Right cardiac atrium (tissue), 5 donors: Measurements from ENCODE around the gene ANP32B. TPM values are rescaled to one million over a fixed set of nuclear protein-coding genes. Genes with fewer than 3 reads are reported as not detected.

ENCODE experiments used
- ATAC-seq, 2 donors: fragments of 200-7000 bp; cut with Tn5 transposase; one replicate each; pipeline versions ENCODE4 v1.8.0 to v1.9.1; 2020; ENCODE audit warnings: moderate library complexity in 2 of 2, mild to moderate bottlenecking in 1 of 2
- DNase-seq, 3 donors: peaks; one replicate each; pipeline ENCODE4 v3.0.0-alpha.2; 2020
- H3K27ac ChIP-seq: one replicate; pipeline ENCODE4 v1.5.1; 2013; ENCODE audit warnings: mild to moderate bottlenecking, low read length, control low read depth, moderate library complexity
- H3K27me3 ChIP-seq: one replicate; pipeline ENCODE4 v1.6.1; 2013; ENCODE audit not compliant: control insufficient read depth, insufficient read depth
- H3K4me1 ChIP-seq: one replicate; pipeline ENCODE4 v1.6.1; 2013; ENCODE audit warnings: low read length; ENCODE audit not compliant: control insufficient read depth, insufficient read depth
- H3K4me3 ChIP-seq: one replicate; pipeline ENCODE4 v1.5.1; 2013; ENCODE audit warnings: low read length, control low read depth
- H3K9me3 ChIP-seq: one replicate; pipeline ENCODE4 v1.6.1; 2013; ENCODE audit warnings: low read length; ENCODE audit not compliant: control insufficient read depth
- WGBS: extraction: QIAGEN DNeasy Blood & Tissue Kit; methylation state at CpG from one replicate; pipeline ENCODE4 v1.1.7; 2013; 5-methylcytosine and 5-hydroxymethylcytosine counted together
- intact Hi-C, 4 donors: fragments of 100-400 bp; cut with DNase I; formaldehyde crosslinking; loops; one replicate each; pipeline versions ENCODE4 v1.11.0 to v1.14.0; 2022 to 2023
- long read RNA-seq, 4 donors: library from polyadenylated mRNA; unstranded; transcript quantifications; one replicate each; pipeline ENCODE4 v2.0.0, GENCODE V29; 2020 to 2021
- polyA plus RNA-seq: library from polyadenylated mRNA; stranded (reverse); fragments of 200-250 nt; gene quantifications from one replicate; pipeline ENCODE4 v1.2.3, GENCODE V29; 2013
- total RNA-seq, 4 donors: library from RNA; stranded (reverse); fragmentation: NEBNext Ultra II Directional; extraction: Animal tissue kit (Norgen Biotek cat#: 25700); gene quantifications; one replicate each; pipeline ENCODE4 v1.2.1, GENCODE V29; 2021
- donor health status: healthy with polysubstance abuse.
- donor health status: DM: no; HTN: yes; CAD: no.
- donor health status: DM: no; HTN: no; CAD: no.
- donor health status: DM: no; HTN: yes; CAD: no; lungs with severe emphysema.
- donor health status: DM: yes; HTN: yes; CAD: no.

The ANP32B gene
- total RNA-seq (10 to 100 TPM; 60.4 to 74.5 (median 68.7) TPM), polyA plus RNA-seq (61.5 TPM)
- long read RNA-seq, donor 1, transcript ANP32B-201 (7 exons, 1,463 nt) = major isoform, 94 of 101 reads
- long read RNA-seq, donor 1, partial matches to known transcripts = 2 of 101 reads
- long read RNA-seq, donor 1, other reads (novel, unspliced or antisense) = 5 of 101 reads
- long read RNA-seq, donor 2, transcript ANP32B-201 (7 exons, 1,463 nt) = major isoform, 59 of 59 reads
- long read RNA-seq, donor 2, partial matches to known transcripts = 0 of 59 reads
- long read RNA-seq, donor 2, other reads (novel, unspliced or antisense) = 0 of 59 reads
- long read RNA-seq, donor 3, transcript ANP32B-201 (7 exons, 1,463 nt) = major isoform, 191 of 216 reads
- long read RNA-seq, donor 3, partial matches to known transcripts = 4 of 216 reads
- long read RNA-seq, donor 3, other reads (novel, unspliced or antisense) = 21 of 216 reads
- long read RNA-seq, donor 4, transcript ANP32B-201 (7 exons, 1,463 nt) = major isoform, 79 of 83 reads
- long read RNA-seq, donor 4, partial matches to known transcripts = 0 of 83 reads
- long read RNA-seq, donor 4, other reads (novel, unspliced or antisense) = 4 of 83 reads

- peak within 1 kb of the TSS; percentile 97 for H3K27ac ChIP-seq
- peak; percentile 93 to 97 (median 97) for DNase-seq
- under 1% methylated on average over 105 of the region's 105 CpGs for WGBS
- peak; percentile 94 for ATAC-seq
- peaks cover 2% of the 10 kb centered on the region for H3K4me1 ChIP-seq
- H3K4me3 ChIP-seq = peak within 1 kb of the TSS; percentile 93
- no peaks in the 10 kb centered on the region for H3K9me3 ChIP-seq
- H3K27me3 ChIP-seq = no peaks in the 10 kb centered on the region
- intact Hi-C loops = loop anchor here in 3 of 4 donors (5.0 to 10.0 kb wide), 4 partner anchors 49 to 61 kb away; partner anchors contain the start of gene TRMO (in 3 of the 3)
Measured at GRCh38 chr9:97982683-97983588, at the start of gene ANP32B. ANP32B (plus strand) TSS chr9:97983341; CDS start chr9:97983556, 215 bp downstream.

DNA sequence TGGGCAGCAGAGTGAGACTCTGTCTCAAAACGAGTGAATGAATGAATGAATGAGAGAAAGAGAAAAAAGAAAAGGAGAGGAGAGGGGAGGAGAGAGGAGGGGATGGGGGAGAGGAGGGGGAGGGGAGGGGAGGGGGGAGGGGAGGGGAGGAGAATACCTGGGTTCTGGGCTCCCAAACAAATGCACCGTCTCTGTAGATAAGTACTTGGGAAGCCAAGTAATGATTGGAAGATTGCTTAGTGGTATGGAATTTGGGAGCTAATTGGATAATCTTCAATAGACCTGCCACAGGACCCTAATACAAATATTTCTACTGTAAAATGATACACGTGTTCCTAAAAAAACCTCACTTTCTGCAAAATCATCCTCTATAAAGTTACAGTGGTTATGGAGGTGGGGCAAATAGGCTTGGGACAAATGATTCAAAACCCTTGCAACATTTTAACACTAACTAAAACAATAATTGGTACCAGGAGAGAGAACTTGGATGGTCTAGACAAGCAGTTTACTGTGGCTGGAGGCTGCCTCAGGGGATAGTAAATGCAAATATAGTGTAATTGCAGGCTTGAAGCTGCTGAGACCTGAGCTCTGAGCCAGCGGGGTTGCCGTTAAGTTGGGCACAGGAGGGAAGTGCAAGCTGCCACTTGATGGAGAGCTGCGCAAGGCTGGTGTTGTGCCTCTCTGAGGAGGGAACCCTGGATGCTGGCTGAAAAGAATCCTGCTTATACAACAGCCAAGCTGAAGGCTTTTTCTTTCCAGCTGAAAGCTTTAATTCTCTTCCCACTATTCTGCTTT is 48.6 kb upstream of the ANP32B start:
- 27% methylated on average over 6 of the region's 6 CpGs for WGBS
- no peak for ATAC-seq
- Histone ChIP-seq H3K27ac (no peak overlapping the region), H3K4me3 (no peak overlapping the region), H3K9me3 (no peaks in the 10 kb centered on the region), H3K27me3 (peaks cover 6% of the 10 kb centered on the region), H3K4me1 (no peaks in the 10 kb centered on the region)
- intact Hi-C loops = no loop called here
- DNase-seq = no peak

DNA sequence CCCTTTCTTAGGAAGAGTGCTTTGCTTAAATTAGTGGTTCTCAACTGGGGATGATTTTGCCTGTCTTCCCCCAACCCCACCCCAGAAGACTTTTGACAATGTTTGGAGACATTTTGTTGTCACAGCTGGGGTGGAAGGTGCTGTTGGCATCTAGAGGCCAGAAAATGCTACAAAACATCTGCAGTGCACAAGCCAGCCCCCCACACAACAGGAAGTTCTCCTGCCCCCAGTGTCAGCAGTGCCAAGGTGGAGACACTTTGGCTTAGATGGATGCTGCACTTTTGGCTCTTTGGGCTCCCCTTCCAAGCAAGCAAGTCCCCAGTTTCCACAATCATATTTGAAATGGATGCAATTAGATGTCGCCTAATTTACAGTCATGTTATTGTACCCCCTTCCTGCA is 47.9 kb upstream of the ANP32B start:
- intact Hi-C loops = no loop called here

DNA sequence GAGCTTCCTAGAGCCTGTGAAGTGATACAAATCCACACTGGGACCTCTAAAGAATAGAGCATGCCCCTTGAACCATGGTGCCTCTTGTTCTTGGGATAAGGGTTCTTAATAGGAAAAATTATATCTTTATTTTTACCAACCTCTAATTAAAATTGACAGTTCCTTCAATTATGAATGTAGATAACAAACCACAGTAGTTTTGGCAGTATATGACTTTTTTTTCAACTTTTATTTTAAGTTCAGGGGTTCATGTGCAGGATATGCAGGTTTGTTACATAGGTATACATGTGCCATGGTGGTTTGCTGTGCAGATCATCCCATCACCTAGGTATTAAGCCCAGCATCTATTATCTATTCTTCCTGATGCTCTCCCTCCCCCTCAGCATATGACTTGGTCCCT is 46.1 kb upstream of the ANP32B start:
- H3K9me3 ChIP-seq = no peaks in the 10 kb centered on the region
- no peaks in the 10 kb centered on the region for H3K4me1 ChIP-seq
- no peak overlapping the region for H3K27ac ChIP-seq
- no peak overlapping the region for H3K4me3 ChIP-seq
- ATAC-seq = no peak
- intact Hi-C loops = no loop called here
- peaks cover 6% of the 10 kb centered on the region for H3K27me3 ChIP-seq
- no peak for DNase-seq

More for the DNA sequence above, 47.9 kb upstream of the ANP32B start:
- H3K4me3 ChIP-seq = no peak overlapping the region
- H3K4me1 ChIP-seq = no peaks in the 10 kb centered on the region
- WGBS = 53% methylated on average over 1 of the region's 1 CpG
- H3K27ac ChIP-seq = no peak overlapping the region
- H3K9me3 ChIP-seq = no peaks in the 10 kb centered on the region
- ATAC-seq = no peak
- no peak for DNase-seq
- peaks cover 6% of the 10 kb centered on the region for H3K27me3 ChIP-seq

DNA sequence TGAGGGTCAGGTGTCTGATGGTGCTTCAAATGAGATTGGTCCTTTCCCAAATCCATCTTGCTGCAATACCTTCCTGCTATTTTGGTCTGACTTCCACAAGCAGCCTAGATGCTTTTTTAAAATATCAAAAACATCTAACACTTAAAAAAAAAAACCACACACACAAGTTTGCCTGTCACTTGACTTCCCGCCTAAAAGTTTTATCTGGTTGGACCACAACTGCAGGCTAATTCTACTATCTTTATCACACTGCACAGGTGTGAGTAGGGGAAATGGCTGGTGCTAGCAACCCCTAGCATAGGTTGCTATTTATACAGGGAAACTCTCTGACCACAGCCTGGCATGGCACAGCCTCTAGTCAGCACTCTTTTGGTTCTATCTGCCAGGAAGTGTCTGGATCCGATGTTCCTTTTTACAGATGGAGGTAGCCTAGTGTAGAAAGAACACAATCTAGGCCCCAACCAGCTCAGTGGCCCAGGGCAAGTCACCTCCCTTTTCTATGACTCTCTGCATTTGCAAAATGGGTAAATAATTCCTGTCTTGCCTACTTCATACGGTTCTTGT is 45.0 kb upstream of the ANP32B start, which contains the start of gene HEMGN:
Gene HEMGN, minus strand, starts transcription at position 92 of the 564 bp plus-strand sequence. Its CDS starts 36 bp downstream, at position 56.
- Histone ChIP-seq H3K4me1 (no peaks in the 10 kb centered on the region), H3K4me3 (no peak within 1 kb of the TSS), H3K27ac (no peak within 1 kb of the TSS), H3K27me3 (peaks cover 6% of the 10 kb centered on the region), H3K9me3 (no peaks in the 10 kb centered on the region)
- intact Hi-C loops = no loop called here
- DNase-seq (no peak), ATAC-seq (no peak)
- 48% methylated on average over 3 of the region's 3 CpGs for WGBS

DNA sequence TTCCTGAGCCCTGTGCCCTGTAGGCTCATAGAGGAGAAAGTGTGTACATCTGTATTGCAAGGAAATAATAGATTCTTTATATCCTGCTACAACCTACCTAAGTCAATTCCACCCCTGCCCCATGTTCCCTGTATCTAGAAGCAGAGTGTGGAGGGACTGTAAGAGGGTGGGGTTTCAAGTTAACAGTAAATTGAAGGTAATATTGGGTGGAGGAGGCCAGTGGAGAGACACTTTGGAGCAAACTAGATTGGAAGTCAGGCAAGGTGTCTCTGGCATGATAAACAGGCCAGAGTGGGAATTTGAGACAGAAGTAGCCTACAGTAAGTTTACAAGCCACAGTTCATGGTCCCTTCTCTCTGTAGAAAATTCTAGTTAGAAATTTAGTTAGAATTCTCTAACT is 42.9 kb upstream of the ANP32B start:
- no peak overlapping the region for H3K27ac ChIP-seq
- no peak for DNase-seq
- peaks cover 6% of the 10 kb centered on the region for H3K27me3 ChIP-seq
- intact Hi-C loops = no loop called here
- H3K4me1 ChIP-seq = no peaks in the 10 kb centered on the region
- H3K4me3 ChIP-seq = no peak overlapping the region
- H3K9me3 ChIP-seq = no peaks in the 10 kb centered on the region
- no peak for ATAC-seq

DNA sequence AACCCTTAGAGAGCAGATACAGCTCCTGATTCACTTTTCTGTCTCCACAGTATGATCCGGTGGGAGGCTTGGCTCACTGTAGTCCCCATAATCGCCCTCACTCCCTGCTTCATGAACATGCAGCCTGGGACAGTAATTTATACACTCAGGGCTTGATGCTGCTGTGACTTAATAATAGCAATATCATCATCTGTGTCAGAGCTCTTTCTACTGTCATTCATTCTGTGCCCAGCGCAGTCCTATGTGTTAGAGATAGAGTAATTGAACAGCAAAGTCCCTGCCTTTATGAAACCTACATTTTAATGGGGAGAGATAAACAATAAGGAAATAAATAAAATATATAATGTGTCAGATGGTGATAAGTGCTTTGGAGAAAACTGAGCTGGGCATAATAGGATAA is 42.4 kb upstream of the ANP32B start:
- intact Hi-C loops = no loop called here
- Histone ChIP-seq H3K4me3 (no peak overlapping the region), H3K27me3 (peaks cover 2% of the 10 kb centered on the region), H3K27ac (no peak overlapping the region), H3K9me3 (no peaks in the 10 kb centered on the region), H3K4me1 (no peaks in the 10 kb centered on the region)
- DNase-seq = no peak
- no peak for ATAC-seq
- WGBS = 65% methylated on average over 3 of the region's 3 CpGs

- intact Hi-C loops = no loop called here
- no peak for ATAC-seq
- no peak for DNase-seq
- no peaks in the 10 kb centered on the region for H3K4me1 ChIP-seq
- H3K9me3 ChIP-seq = no peaks in the 10 kb centered on the region
- WGBS = 83% methylated on average over 1 of the region's 1 CpG
- no peak overlapping the region for H3K27ac ChIP-seq
- H3K27me3 ChIP-seq = no peaks in the 10 kb centered on the region
- no peak overlapping the region for H3K4me3 ChIP-seq
Measured at GRCh38 chr9:97941323-97941722, 41.8 kb upstream of the ANP32B start.

DNA sequence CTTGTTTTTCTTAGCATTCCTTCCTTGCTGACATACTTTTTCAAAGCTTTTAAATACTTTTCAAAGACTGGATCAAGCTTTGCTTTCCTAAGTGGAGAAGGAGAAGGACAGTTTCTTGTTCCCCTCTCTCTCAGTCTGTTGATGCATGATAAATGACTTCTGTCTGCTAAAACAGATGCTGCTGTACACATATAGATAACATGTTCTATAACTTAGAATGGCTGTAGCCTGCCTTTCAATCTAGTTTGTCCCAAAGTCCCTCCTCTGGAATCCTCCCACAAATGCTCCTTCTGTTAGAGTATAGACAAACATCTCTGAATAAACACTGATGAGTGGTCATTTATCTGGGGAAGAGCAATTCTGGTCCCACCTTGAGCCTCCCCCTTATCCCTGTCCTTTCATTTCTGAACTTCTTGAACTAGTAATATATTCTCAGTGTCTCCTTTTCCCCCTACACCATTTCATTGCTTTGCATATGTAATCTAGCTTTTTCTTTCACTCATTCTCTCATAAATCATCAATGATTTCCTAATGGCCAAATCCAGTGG is 39.8 kb upstream of the ANP32B start:
- no peak for ATAC-seq
- DNase-seq = no peak
- intact Hi-C loops = no loop called here

GRCh38 chr9:97944612-97945011 is 38.5 kb upstream of the ANP32B start:
- Histone ChIP-seq H3K9me3 (no peaks in the 10 kb centered on the region), H3K27ac (no peak overlapping the region), H3K27me3 (no peaks in the 10 kb centered on the region), H3K4me3 (no peak overlapping the region), H3K4me1 (no peaks in the 10 kb centered on the region)
- ATAC-seq = no peak
- DNase-seq = no peak
- intact Hi-C loops = no loop called here
- WGBS = 77% methylated on average over 3 of the region's 3 CpGs

More for the DNA sequence above, 39.8 kb upstream of the ANP32B start:
- Histone ChIP-seq H3K4me3 (no peak overlapping the region), H3K27me3 (no peaks in the 10 kb centered on the region), H3K4me1 (no peaks in the 10 kb centered on the region), H3K27ac (no peak overlapping the region), H3K9me3 (no peaks in the 10 kb centered on the region)
